GM19395 (cell line): ENCODE measurements around the gene TCF7L1.

Experiments
- ATAC-seq: cut with Tn5 transposase; IDR thresholded peaks from one replicate; pipeline ENCODE4 v1.9.1; 2021; ENCODE audit warnings: mild to moderate bottlenecking, moderate library complexity; ENCODE audit not compliant: unreplicated experiment

The TCF7L1 gene

GRCh38 chr2:85162746-85163301, 29.6 kb downstream of the TCF7L1 start:
- no peak for ATAC-seq

- no peak for ATAC-seq
Measured at GRCh38 chr2:85163675-85164074, 30.5 kb downstream of the TCF7L1 start.

DNA sequence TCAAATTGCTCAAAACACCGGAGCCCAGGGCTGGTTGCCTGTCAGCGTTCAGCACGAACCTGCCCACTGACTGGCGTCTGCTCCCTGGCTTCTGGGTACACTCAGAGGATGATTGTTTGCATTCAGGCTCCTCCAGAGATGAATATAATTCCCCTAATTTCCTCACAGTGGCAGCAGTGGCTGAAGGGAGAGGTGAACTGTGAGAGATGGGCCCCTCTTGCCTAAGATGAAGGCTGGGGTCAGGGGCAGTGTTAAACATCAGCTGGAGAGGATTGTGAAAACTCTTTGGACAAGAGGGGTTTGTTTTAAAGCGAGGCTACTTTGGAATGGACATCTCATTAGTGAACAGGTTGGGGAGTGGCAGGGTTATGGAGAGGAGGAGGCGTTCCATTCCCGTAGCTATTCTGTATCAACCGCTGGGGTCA, 31.0 kb downstream of the TCF7L1 start:
- ATAC-seq, result no peak

GRCh38 chr2:85165088-85165690, 32.0 kb downstream of the TCF7L1 start:
- no peak for ATAC-seq

GRCh38 chr2:85166021-85166420, 32.8 kb downstream of the TCF7L1 start:
- no peak for ATAC-seq

- no peak for ATAC-seq
Measured at GRCh38 chr2:85167479-85167878, 34.3 kb downstream of the TCF7L1 start.

DNA sequence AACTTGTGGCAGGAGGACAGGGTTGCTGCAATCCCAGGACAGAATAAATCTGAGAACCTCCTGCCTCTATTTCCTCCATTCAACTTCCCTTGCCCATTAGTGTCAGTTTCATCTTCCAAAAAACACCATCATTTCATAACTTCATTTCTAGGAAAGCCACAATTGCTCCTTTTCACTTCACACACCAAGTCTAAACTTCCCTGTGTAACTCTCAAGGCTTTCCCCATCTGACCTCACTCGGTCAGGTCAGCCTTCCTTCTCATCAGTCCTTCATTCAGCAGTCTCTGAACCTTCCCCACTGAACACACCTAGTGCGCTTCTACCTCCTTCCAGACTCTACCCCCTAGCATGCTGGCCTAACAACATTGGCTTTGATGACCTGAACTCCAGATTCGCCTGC, 35.8 kb downstream of the TCF7L1 start:
- ATAC-seq, result no peak

DNA sequence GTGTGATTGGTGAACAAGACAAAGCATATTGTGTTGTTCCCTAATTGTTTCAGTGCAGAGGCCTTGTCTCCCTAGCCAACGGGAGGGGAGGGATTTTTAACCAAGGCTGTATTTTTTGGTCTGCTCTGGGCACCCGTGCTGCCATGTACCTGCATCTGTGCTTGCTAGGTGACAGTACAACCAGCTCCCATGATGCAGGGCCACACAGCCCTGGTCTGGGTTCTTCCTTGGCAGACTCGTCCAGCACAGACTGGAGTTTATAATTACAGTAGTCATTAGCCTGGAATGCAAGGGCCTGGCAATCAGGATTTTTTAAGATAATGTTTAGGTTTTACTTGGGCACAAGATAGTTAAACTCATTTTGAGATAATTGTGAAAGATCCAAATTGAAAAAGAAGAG, 36.4 kb downstream of the TCF7L1 start:
- ATAC-seq, result no peak

- no peak for ATAC-seq
Measured at GRCh38 chr2:85170938-85171475, 37.8 kb downstream of the TCF7L1 start.

- no peak for ATAC-seq
Measured at GRCh38 chr2:85171916-85172315, 38.7 kb downstream of the TCF7L1 start.

- no peak for ATAC-seq
Measured at GRCh38 chr2:85173909-85174308, 40.7 kb downstream of the TCF7L1 start.

- no peak for ATAC-seq
Measured at GRCh38 chr2:85174943-85175342, 41.8 kb downstream of the TCF7L1 start.

DNA sequence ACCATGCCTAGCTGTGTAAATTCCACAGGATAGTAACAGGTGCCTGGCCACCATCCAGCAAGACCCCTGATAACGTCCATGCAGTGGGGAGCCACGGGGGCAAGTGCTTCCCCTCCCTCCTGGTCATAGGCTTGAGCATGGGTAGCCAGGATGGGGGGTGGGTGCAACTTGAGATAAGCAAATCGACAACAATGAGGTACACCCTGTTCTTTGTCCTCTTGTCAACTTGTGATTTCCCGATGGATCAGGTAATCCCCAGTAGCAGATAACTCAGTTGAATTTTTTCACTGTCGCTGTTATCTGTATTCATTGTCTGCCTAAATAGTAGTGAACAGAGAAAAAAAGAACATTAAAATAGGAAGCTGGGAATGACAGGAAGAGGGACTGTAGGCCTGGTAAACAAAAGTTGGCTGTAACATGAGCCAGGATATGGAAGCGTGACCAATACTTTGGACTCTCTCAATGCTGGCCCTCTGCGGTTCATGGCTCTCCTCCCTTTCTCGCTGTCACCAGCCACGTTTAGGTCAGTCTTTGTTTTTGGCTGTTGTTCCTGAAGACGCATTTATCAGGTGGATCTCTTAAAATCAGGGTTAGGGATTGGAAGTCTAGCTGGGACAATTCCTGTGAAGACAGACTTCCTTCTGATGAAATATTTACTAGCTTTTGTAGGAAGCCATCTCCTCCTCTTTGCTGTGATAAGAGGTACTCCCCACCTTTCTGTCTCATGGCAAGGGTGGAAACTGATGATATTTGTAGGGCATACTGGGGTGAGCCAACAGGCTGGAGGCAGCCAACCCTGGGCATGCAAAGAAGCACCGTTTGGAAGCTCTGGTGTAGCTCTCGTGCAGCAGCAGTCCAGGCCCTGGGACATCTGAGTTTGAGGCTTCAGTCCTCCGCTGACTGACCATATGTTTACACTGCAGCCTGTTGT, 42.4 kb downstream of the TCF7L1 start:
- ATAC-seq, result no peak

GRCh38 chr2:85177031-85177824, 44.0 kb downstream of the TCF7L1 start:
- ATAC-seq, result no peak

GRCh38 chr2:85178154-85178553, 45.0 kb downstream of the TCF7L1 start:
- no peak for ATAC-seq

DNA sequence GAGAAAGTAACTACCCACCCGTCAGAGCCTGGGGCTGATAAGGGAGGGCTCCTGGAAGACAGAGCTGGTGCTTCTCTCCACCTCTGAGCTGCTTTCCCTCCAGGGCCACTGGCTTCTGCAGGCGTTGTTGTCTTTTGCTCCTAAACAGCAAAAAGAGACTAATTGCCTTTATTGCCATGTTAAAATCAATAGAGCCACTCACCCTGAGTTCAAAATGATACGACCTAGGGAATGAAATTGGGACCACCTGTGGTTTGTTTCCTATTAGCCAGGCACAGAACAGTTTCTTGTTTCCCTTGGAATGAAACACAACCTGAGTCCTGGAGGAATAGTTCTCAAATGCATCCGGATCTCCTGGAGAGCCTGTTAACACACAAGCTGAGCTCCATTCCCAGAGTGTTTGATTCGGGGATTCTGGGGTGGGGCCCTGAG, 45.8 kb downstream of the TCF7L1 start:
- no peak for ATAC-seq

DNA sequence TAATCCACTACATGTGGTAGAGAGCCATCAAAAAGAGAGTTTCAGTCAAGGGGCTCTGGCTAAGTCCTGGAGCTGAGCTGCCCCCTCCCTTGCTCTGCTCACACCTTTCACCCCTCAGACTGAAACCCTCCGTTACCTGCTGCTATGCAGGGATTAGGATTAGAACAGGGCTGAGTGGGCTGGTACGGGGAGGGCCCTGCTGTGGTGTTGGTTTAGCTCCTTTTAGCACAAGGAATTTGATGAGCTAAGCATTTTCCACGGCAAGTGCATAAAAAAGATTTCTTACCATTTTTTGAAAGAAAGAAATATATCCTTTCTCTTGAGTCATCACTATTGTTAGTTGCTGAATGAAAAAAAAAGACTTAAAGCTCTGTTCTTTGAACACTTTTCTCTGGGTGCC, 46.3 kb downstream of the TCF7L1 start:
- ATAC-seq, result no peak

DNA sequence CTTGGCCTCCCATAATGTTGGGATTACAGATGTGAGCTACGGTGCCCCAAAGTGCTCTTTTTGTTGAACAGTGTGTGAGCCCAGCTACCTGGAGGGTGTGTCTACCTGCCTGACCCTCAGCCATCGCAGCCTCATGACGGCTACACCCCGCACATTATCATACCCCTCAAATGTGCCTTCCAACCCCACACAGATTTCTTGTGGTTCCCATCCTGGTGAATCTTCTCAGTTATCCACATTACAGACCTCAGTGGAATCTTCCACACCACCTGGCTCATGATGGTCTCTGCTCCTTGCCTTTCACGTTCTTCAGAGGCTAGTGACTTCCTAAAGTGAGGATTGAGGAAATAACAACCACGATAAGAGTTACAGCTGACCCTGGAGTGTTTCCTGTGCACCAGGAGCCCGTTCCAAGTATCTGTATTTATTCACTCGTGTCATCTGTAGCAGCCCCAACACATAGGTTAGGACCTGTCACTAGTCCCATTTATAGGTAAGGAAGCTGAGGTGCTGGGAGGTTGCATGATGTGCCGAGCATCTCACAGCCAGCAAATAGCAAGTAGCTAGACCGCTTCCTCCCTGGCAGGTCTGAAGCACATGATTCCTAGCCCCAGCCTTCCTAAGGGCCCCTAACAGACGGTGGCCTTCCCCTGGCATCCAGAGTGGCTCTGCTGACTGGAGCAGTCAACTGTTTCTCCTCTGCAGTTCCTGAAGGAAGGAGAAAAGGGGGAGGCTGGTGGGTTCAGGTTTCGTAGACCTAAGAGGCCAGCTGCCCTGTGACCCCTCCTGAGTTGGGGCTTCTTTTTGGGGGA, 47.3 kb downstream of the TCF7L1 start:
- ATAC-seq, result no peak

DNA sequence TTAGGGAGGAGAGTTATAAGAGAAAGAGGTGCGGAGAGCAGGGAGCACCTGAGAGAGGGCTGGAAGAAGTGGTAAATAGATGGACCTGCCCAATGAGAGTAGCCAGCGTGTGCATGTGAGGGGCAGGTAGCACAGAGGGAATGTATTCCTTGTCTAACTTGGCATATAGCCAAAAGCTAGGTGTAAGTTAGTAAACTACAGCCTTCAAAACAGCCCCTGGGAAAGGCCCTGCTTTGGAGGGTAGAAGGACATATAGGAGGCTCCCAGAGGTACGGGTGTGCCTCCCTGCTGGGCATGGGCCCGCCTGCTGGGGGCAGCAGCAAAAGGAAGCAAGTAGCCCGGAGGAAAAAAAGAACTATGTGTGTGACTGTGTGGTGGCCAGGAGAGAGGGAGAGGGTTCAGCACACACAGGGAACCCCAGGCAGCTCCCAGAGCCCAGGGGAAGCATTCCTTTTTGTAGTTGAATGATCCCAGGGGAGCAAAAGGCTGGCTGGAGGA, 48.0 kb downstream of the TCF7L1 start:
- ATAC-seq, result no peak
